Endodermal cell (in vitro differentiated cells): ENCODE results near the gene SGMS1. TPM values are rescaled to one million over a fixed set of nuclear protein-coding genes. Genes with fewer than 3 reads are reported as not detected.
"Not testable (repeated sequence)": the region's sequence is repeated elsewhere in the genome, so short reads cannot be mapped to it uniquely, and the experiment has no call there.

Source experiments
- DNase-seq: peaks from one replicate; pipeline ENCODE4 v3.0.0-alpha.2; 2017
- H3K27ac ChIP-seq: 2 replicates; pipeline ENCODE4 v1.5.1; 2013; ENCODE audit warnings: mild to moderate bottlenecking, low read depth, low read length, moderate library complexity
- H3K27me3 ChIP-seq: 2 replicates; pipeline ENCODE4 v1.6.1; 2013; ENCODE audit warnings: mild to moderate bottlenecking, low read length, moderate library complexity; ENCODE audit not compliant: insufficient read depth, control insufficient read depth, poor library complexity, severe bottlenecking
- H3K36me3 ChIP-seq: 2 replicates; pipeline ENCODE4 v1.7.0; 2013; ENCODE audit warnings: mild to moderate bottlenecking, low read length, moderate library complexity; ENCODE audit not compliant: control insufficient read depth, insufficient read depth
- H3K4me1 ChIP-seq: one replicate; pipeline ENCODE4 v1.7.0; 2013; ENCODE audit warnings: low read length; ENCODE audit not compliant: control insufficient read depth, insufficient read depth
- H3K4me3 ChIP-seq: 2 replicates; pipeline ENCODE4 v1.5.1; 2013; ENCODE audit warnings: mild to moderate bottlenecking, low read length, moderate library complexity
- H3K9ac ChIP-seq: 2 replicates; pipeline ENCODE4 v1.6.1; 2013; ENCODE audit warnings: mild to moderate bottlenecking, low read length, moderate library complexity; ENCODE audit not compliant: poor library complexity, severe bottlenecking; ENCODE audit errors: extremely low read depth
- H3K9me3 ChIP-seq: 2 replicates; pipeline ENCODE4 v1.6.1; 2013; ENCODE audit warnings: mild to moderate bottlenecking, low read length, moderate library complexity; ENCODE audit not compliant: control insufficient read depth
- H3K27ac Mint-ChIP-seq: 2 replicates; pipeline ENCODE4 v1.8.0; 2020; ENCODE audit warnings: mixed read lengths
- H3K27me3 Mint-ChIP-seq: 2 replicates; pipeline ENCODE4 v1.8.0; 2021; ENCODE audit warnings: mild to moderate bottlenecking, mixed read lengths; ENCODE audit not compliant: insufficient read depth
- H3K36me3 Mint-ChIP-seq: 2 replicates; pipeline ENCODE4 v1.8.0; 2020; ENCODE audit warnings: low read depth, mixed read lengths
- H3K4me1 Mint-ChIP-seq: 2 replicates; pipeline ENCODE4 v1.8.0; 2020; ENCODE audit warnings: mixed read lengths
- H3K4me3 Mint-ChIP-seq: 2 replicates; pipeline ENCODE4 v1.8.0; 2020; ENCODE audit warnings: mild to moderate bottlenecking, moderate library complexity, mixed read lengths
- H3K9me3 Mint-ChIP-seq: 2 replicates; pipeline ENCODE4 v1.8.0; 2020; ENCODE audit warnings: mild to moderate bottlenecking, mixed read lengths
- CTCF ChIP-seq: fragments of 200-600 bp; sonication (generic); conservative IDR thresholded peaks from 2 replicates; pipeline ENCODE4 v1.5.0; 2021; ENCODE audit warnings: antibody characterized with exemption, mild to moderate bottlenecking
- WGBS, 2 experiments: methylation state at CpG; one replicate each; pipeline versions ENCODE4 v1.1.5 to v1.1.7; 2013; ENCODE audit warnings: missing lambda C conversion rate in 2 of 2, mixed read lengths in 1 of 2; ENCODE audit not compliant: insufficient coverage in 1 of 2, insufficient read length in 1 of 2; 5-methylcytosine and 5-hydroxymethylcytosine counted together
- long read RNA-seq, 4 experiments: library from polyadenylated mRNA in 2 of 4; library from RNA in 1 of 4; library from capped mRNA in 1 of 4; stranded (forward) in 3 of 4; unstranded in 1 of 4; transcript quantifications; one replicate each; pipeline ENCODE4 v2.0.0, GENCODE V29; 2020 to 2021; ENCODE audit warnings: inconsistent platforms in 1 of 4
- polyA plus RNA-seq, 2 experiments: library from polyadenylated mRNA; stranded (reverse); fragments of 50-300 nt; gene quantifications; one replicate each; pipeline ENCODE4 v1.2.3, GENCODE V29; 2013
- total RNA-seq, 2 donors: library from RNA; stranded (reverse); fragmentation: NEBNext Ultra II Directional in 1 of 2; extraction: Animal tissue kit (Norgen Biotek cat#: 25700) in 1 of 2; gene quantifications; 2 replicates in 1 of 2; 3 replicates in 1 of 2; pipeline ENCODE4 v1.2.1, GENCODE V29; 2021

Gene SGMS1
- 10 to 100 TPM; 12.0 to 14.3 TPM for total RNA-seq
- polyA plus RNA-seq (2013, experiment 1 of 2), result 8.3 TPM
- polyA plus RNA-seq (2013, experiment 2 of 2), result 6.9 TPM
- long read RNA-seq, experiment 1, partial matches to known transcripts, result 1 of 3 reads
- long read RNA-seq, experiment 1, other reads (novel, unspliced or antisense), result 2 of 3 reads
- long read RNA-seq, experiment 2, transcript SGMS1-202 (11 exons, 3,744 nt), result major isoform, 11 of 17 reads
- long read RNA-seq, experiment 2, partial matches to known transcripts, result 3 of 17 reads
- long read RNA-seq, experiment 2, other reads (novel, unspliced or antisense), result 3 of 17 reads
- long read RNA-seq, experiment 3, transcript SGMS1-202 (11 exons, 3,744 nt), result major isoform, 50 of 87 reads
- long read RNA-seq, experiment 3, partial matches to known transcripts, result 17 of 87 reads
- long read RNA-seq, experiment 3, other reads (novel, unspliced or antisense), result 20 of 87 reads
- long read RNA-seq, experiment 4, partial matches to known transcripts, result 12 of 16 reads
- long read RNA-seq, experiment 4, other reads (novel, unspliced or antisense), result 3 of 16 reads

DNA sequence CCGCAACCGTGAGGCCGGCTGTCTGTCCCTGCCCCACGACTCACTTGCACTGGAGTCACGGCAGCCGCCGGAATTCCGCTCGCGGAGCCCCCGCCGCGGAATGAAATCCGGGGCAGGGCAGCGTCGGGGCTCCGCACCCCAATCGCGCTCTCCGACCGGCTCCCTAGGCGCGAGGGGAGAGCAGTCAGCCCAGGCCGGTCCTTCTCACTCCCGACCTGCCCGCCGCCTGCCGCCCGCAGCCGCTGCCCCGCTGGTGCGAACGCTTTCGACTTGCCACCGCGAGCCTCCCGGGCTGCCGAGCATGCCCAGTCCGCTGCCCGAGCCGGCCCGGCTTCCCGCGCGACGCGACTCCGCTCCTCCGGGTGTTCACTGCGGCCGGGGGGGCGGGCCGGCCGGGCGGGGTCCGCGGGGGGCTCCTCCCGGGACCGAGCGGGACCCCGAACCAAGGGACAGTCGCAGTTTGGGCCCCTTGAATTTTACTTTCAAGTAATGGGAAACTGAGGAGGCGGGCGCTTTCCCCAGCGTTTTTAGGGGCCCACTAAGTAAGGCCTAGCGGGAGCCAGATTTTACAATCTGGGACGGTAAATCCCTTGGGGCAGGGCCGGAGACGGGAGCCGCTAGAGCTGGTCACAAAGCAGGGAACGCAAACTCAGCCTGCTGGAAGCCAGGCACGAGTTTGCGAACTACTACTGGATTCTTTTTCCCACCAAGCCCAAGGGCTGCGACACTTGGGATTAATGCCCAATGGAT lies at the start of gene SGMS1:
TSS of gene SGMS1 (minus strand) at position 294 of the 750 bp plus-strand sequence. CDS start 279,842 bp downstream, outside the sequence.
- Mint-ChIP-seq H3K36me3 (no peaks in the 10 kb centered on the region), H3K4me1 (peaks cover 32% of the 10 kb centered on the region), H3K9me3 (no peaks in the 10 kb centered on the region), H3K27me3 (peaks cover 3% of the 10 kb centered on the region), H3K27ac (peak within 1 kb of the TSS; percentile 99), H3K4me3 (peak within 1 kb of the TSS; percentile 82)
- Histone ChIP-seq H3K27me3 (no peaks in the 10 kb centered on the region), H3K4me3 (peak within 1 kb of the TSS; percentile 88), H3K36me3 (no peaks in the 10 kb centered on the region), H3K4me1 (peaks cover 4% of the 10 kb centered on the region), H3K27ac (peak within 1 kb of the TSS; percentile 99), H3K9me3 (no peaks in the 10 kb centered on the region), H3K9ac (peak within 1 kb of the TSS; percentile 92)
- no peak for TF ChIP-seq CTCF
- 0% methylated on average over 7 to 74 of the region's 74 CpGs for WGBS, 2 experiments
- peak; percentile 92 for DNase-seq

DNA sequence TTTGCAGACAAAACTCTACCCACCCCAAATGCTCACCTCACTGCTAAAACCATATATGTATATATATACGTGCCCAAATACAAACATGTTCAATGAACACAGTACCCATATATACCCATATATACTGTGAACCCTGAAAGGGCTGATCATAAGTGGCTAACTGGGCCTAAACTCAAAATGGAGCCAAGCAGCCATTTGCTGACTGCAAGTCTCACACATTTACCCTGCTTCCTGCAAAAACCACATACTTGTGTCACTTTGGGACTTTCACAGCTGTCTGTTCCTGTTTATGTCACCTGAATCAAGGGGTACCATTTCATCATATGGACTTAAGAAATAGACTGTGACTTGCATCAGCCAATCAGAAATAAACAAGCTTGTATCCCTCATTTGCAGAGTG lies 48.4 kb upstream of the SGMS1 start:
- not testable (repeated sequence) for H3K36me3 ChIP-seq, H3K27ac ChIP-seq, H3K4me3 Mint-ChIP-seq, DNase-seq, H3K4me1 ChIP-seq, H3K27ac Mint-ChIP-seq, H3K9ac ChIP-seq, H3K9me3 ChIP-seq, H3K9me3 Mint-ChIP-seq, H3K27me3 Mint-ChIP-seq, H3K4me3 ChIP-seq, H3K4me1 Mint-ChIP-seq, H3K27me3 ChIP-seq, H3K36me3 Mint-ChIP-seq
- WGBS, 2 experiments, result 86% methylated on average over 1 of the region's 1 CpG; no CpG with 5 or more reads in 1 of the 2 experiments

GRCh38 chr10:50671645-50672044 lies 47.9 kb upstream of the SGMS1 start:
- not testable (repeated sequence) for H3K36me3 ChIP-seq, H3K4me1 Mint-ChIP-seq, H3K4me3 Mint-ChIP-seq, H3K27ac Mint-ChIP-seq, H3K27me3 ChIP-seq, H3K9ac ChIP-seq, H3K36me3 Mint-ChIP-seq, H3K27ac ChIP-seq, H3K4me1 ChIP-seq, DNase-seq, H3K9me3 ChIP-seq, H3K27me3 Mint-ChIP-seq, H3K9me3 Mint-ChIP-seq, H3K4me3 ChIP-seq
- WGBS, 2 experiments, result 83 to 89% methylated on average over 1 to 2 of the region's 2 CpGs

- H3K9me3 Mint-ChIP-seq, H3K36me3 ChIP-seq, H3K4me3 ChIP-seq, H3K4me1 ChIP-seq, H3K27me3 ChIP-seq, DNase-seq, H3K27ac ChIP-seq, H3K9me3 ChIP-seq, H3K4me1 Mint-ChIP-seq, H3K27ac Mint-ChIP-seq, H3K27me3 Mint-ChIP-seq, H3K9ac ChIP-seq, H3K36me3 Mint-ChIP-seq, H3K4me3 Mint-ChIP-seq: not testable (repeated sequence)
- WGBS, 2 experiments, result 91 to 100% methylated on average over 1 to 3 of the region's 6 CpGs
These were observed 46.2 kb upstream of the SGMS1 start for GRCh38 chr10:50669957-50670356.
